Choroid plexus epithelial cell (primary cell): ENCODE data around the gene HABP2.

ENCODE experiments used
- DNase-seq: peaks from one replicate; pipeline ENCODE4 v3.0.0-alpha.2; 2010; ENCODE audit warnings: low read depth
- H3K4me3 ChIP-seq: 2 replicates; pipeline ENCODE4 v1.5.1; 2011; ENCODE audit warnings: low read depth, mild to moderate bottlenecking, control low read depth, low read length, moderate library complexity
- CTCF ChIP-seq: conservative IDR thresholded peaks from 2 replicates; pipeline ENCODE4 v1.5.1; 2011; ENCODE audit warnings: low read depth, mild to moderate bottlenecking, control low read depth, inconsistent platforms, low read length, moderate library complexity

The HABP2 gene

GRCh38 chr10:113533801-113534200, 19.1 kb upstream of the HABP2 start:
- no peak overlapping the region for H3K4me3 ChIP-seq
- no peak for DNase-seq
- TF ChIP-seq CTCF: no peak

GRCh38 chr10:113534423-113534822, 18.4 kb upstream of the HABP2 start:
- H3K4me3 ChIP-seq: no peak overlapping the region
- no peak for DNase-seq
- no peak for TF ChIP-seq CTCF

GRCh38 chr10:113537672-113538071, 15.2 kb upstream of the HABP2 start:
- no peak for TF ChIP-seq CTCF
- DNase-seq: no peak
- H3K4me3 ChIP-seq: no peak overlapping the region

- DNase-seq: no peak
- no peak for TF ChIP-seq CTCF
These were observed 14.7 kb upstream of the HABP2 start for GRCh38 chr10:113538151-113538550.

GRCh38 chr10:113539789-113540188, 13.1 kb upstream of the HABP2 start:
- peak; percentile 63 for DNase-seq
- TF ChIP-seq CTCF: no peak

More at GRCh38 chr10:113538151-113538550, 14.7 kb upstream of the HABP2 start:
- H3K4me3 ChIP-seq: no peak overlapping the region

GRCh38 chr10:113540845-113541548, 11.9 kb upstream of the HABP2 start:
- TF ChIP-seq CTCF: no peak
- DNase-seq: no peak
- no peak overlapping the region for H3K4me3 ChIP-seq

More at GRCh38 chr10:113539789-113540188, 13.1 kb upstream of the HABP2 start:
- no peak overlapping the region for H3K4me3 ChIP-seq

- no peak overlapping the region for H3K4me3 ChIP-seq
- no peak for TF ChIP-seq CTCF
- DNase-seq: no peak
These were observed 11.3 kb upstream of the HABP2 start for GRCh38 chr10:113541549-113541927.
